Keratinocyte (primary cell): Measurements from ENCODE around the gene SCAF8.

Experiments
- EZH2 ChIP-seq: IDR thresholded peaks from one replicate; pipeline ENCODE4 v1.6.1; 2012; ENCODE audit warnings: inconsistent platforms, mild to moderate bottlenecking, low read length, moderate library complexity
- TF ChIP-seq, protein P1 (sequence below), 3 experiments: IDR thresholded peaks in 1 of 3; conservative IDR thresholded peaks in 1 of 3; optimal IDR thresholded peaks in 1 of 3; 2 replicates in 2 of 3; 3 replicates in 1 of 3; pipeline versions ENCODE3 to v1.5.1; 2011; ENCODE audit warnings: low read length in 3 of 3, mild to moderate bottlenecking in 3 of 3, moderate library complexity in 2 of 3, control low read depth in 1 of 3, inconsistent platforms in 1 of 3; ENCODE audit not compliant: insufficient read depth in 2 of 3; ENCODE audit errors: extremely low read depth in 1 of 3

DNA sequence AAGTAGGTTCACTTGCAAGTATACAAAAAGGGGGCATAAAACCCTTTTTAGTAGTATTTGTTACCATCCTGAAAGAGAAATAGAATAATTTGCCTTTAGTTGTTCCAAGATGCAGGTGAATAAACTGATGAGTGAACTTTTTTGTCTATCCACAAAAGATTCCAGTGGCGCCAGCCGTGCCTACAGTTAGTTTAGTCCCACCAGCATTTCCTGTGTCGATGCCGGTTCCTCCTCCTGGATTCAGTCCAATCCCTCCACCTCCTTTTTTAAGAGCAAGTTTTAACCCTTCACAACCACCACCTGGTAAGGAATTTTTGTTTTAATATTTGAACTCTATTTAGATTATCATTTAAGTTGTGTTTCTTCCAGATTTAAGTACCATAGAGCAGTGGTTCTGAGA, 90.9 kb downstream of the SCAF8 start:
- TF ChIP-seq, protein P1, sequence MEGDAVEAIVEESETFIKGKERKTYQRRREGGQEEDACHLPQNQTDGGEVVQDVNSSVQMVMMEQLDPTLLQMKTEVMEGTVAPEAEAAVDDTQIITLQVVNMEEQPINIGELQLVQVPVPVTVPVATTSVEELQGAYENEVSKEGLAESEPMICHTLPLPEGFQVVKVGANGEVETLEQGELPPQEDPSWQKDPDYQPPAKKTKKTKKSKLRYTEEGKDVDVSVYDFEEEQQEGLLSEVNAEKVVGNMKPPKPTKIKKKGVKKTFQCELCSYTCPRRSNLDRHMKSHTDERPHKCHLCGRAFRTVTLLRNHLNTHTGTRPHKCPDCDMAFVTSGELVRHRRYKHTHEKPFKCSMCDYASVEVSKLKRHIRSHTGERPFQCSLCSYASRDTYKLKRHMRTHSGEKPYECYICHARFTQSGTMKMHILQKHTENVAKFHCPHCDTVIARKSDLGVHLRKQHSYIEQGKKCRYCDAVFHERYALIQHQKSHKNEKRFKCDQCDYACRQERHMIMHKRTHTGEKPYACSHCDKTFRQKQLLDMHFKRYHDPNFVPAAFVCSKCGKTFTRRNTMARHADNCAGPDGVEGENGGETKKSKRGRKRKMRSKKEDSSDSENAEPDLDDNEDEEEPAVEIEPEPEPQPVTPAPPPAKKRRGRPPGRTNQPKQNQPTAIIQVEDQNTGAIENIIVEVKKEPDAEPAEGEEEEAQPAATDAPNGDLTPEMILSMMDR (optimal IDR thresholded peaks at IDR 0.05 in 1 of 3, IDR thresholded peaks at IDR 0.05 in 1 of 3, conservative IDR thresholded peaks at IDR 0.05 in 1 of 3; ENCODE audit: extremely low read depth in 1 of 3, insufficient read depth in 2 of 3, low read length in 3 of 3) = no peak
- TF ChIP-seq EZH2 = no peak
